IMR-90 (cell line): ENCODE results near the gene IQSEC3. TPM values are rescaled to one million over a fixed set of nuclear protein-coding genes. Genes with fewer than 3 reads are reported as not detected.

Source experiments
- ATAC-seq: fragments of 200-7000 bp; cut with Tn5 transposase; 2 replicates; pipeline ENCODE4 v1.9.1; 2020; ENCODE audit warnings: low read depth, mild to moderate bottlenecking, moderate library complexity
- BruUV-seq: library from RNA; stranded (reverse); fragments of 400-500 nt; replicated peaks from 2 replicates; lab custom pipeline; 2021; lab: Mats Ljungman, UMichigan
- CTCF ChIA-PET: fragments of 300-600 bp; formaldehyde crosslinking; extraction: SDS; loops from one replicate; lab custom pipeline; 2021; ENCODE audit warnings: antibody characterized with exemption; lab: Yijun Ruan, JAX
- POLR2A ChIA-PET: fragments of 300-600 bp; sonication (Branson Sonifier 250); formaldehyde crosslinking; loops from one replicate; lab custom pipeline; 2022; ENCODE audit warnings: antibody characterized with exemption; ENCODE audit not compliant: unreplicated experiment; lab: Charles Lee
- DNase-seq: peaks from one replicate; pipeline ENCODE4 v3.0.0; 2013
- H2AFZ ChIP-seq: replicated peaks from 2 replicates; pipeline ENCODE3; 2013; ENCODE audit warnings: low read length, mild to moderate bottlenecking; ENCODE audit not compliant: poor library complexity
- H2AK5ac ChIP-seq: 2 replicates; pipeline ENCODE4 v1.6.1; 2013; ENCODE audit warnings: low read depth, low read length, inconsistent platforms
- H2AK9ac ChIP-seq: replicated peaks from 2 replicates; pipeline ENCODE3; 2013; ENCODE audit warnings: mild to moderate bottlenecking, low read depth, low read length, moderate library complexity; ENCODE audit not compliant: poor library complexity
- H2BK120ac ChIP-seq: 2 replicates; pipeline ENCODE4 v1.6.1; 2013; ENCODE audit warnings: low read depth, low read length, inconsistent platforms
- H2BK15ac ChIP-seq: 3 replicates; pipeline ENCODE4 v1.6.1; 2013; ENCODE audit warnings: low read depth, low read length, inconsistent platforms
- H2BK20ac ChIP-seq: 2 replicates; pipeline ENCODE4 v1.6.1; 2013; ENCODE audit warnings: low read depth, mild to moderate bottlenecking, inconsistent platforms, low read length, moderate library complexity
- H2BK5ac ChIP-seq: 2 replicates; pipeline ENCODE4 v1.6.1; 2013; ENCODE audit warnings: mild to moderate bottlenecking, low read depth, low read length, inconsistent platforms; ENCODE audit not compliant: poor library complexity, severe bottlenecking
- H3K14ac ChIP-seq: replicated peaks from 2 replicates; pipeline ENCODE4 v1.6.1; 2013; ENCODE audit warnings: low read depth, low read length, inconsistent platforms
- H3K18ac ChIP-seq: 2 replicates; pipeline ENCODE4 v1.6.1; 2013; ENCODE audit warnings: low read depth, low read length, control low read depth
- H3K23ac ChIP-seq: 2 replicates; pipeline ENCODE4 v1.6.1; 2013; ENCODE audit warnings: low read depth, low read length, inconsistent platforms
- H3K27ac ChIP-seq: 2 replicates; pipeline ENCODE4 v1.5.1; 2013; ENCODE audit warnings: mild to moderate bottlenecking, control low read depth, low read length; ENCODE audit not compliant: insufficient read depth
- H3K27me3 ChIP-seq: 2 replicates; pipeline ENCODE4 v1.6.1; 2013; ENCODE audit warnings: low read length; ENCODE audit not compliant: control insufficient read depth, insufficient read depth
- H3K36me3 ChIP-seq: 2 replicates; pipeline ENCODE4 v1.6.1; 2013; ENCODE audit warnings: low read length, mixed read lengths; ENCODE audit not compliant: control insufficient read depth, insufficient read depth
- H3K4ac ChIP-seq: 2 replicates; pipeline ENCODE4 v1.6.1; 2013; ENCODE audit warnings: low read depth, low read length, inconsistent platforms
- H3K4me1 ChIP-seq: 2 replicates; pipeline ENCODE4 v1.6.1; 2013; ENCODE audit warnings: low read length, mixed read lengths; ENCODE audit not compliant: control insufficient read depth, insufficient read depth
- H3K4me2 ChIP-seq: 2 replicates; pipeline ENCODE4 v1.6.1; 2013; ENCODE audit warnings: low read depth, mild to moderate bottlenecking, control low read depth, low read length, moderate library complexity
- H3K4me3 ChIP-seq: 2 replicates; pipeline ENCODE4 v1.5.1; 2013; ENCODE audit warnings: low read depth, mild to moderate bottlenecking, control low read depth, low read length, moderate library complexity; ENCODE audit not compliant: insufficient read depth
- H3K56ac ChIP-seq: 2 replicates; pipeline ENCODE4 v1.6.1; 2013; ENCODE audit warnings: low read length, inconsistent platforms; ENCODE audit not compliant: insufficient read depth; ENCODE audit errors: extremely low read depth
- H3K79me1 ChIP-seq, 2 experiments: 2 replicates each; pipeline ENCODE4 v1.6.1; 2013; ENCODE audit warnings: low read length in 2 of 2, inconsistent platforms in 1 of 2, low read depth in 1 of 2
- H3K9ac ChIP-seq: 2 replicates; pipeline ENCODE4 v1.6.1; 2013; ENCODE audit warnings: low read depth, low read length, control low read depth
- H3K9me1 ChIP-seq: 2 replicates; pipeline ENCODE4 v1.6.1; 2013; ENCODE audit warnings: low read length, inconsistent platforms; ENCODE audit not compliant: insufficient read depth
- H3K9me3 ChIP-seq: 2 replicates; pipeline ENCODE4 v1.6.1; 2013; ENCODE audit warnings: low read length; ENCODE audit not compliant: control insufficient read depth, insufficient read depth
- H4K20me1 ChIP-seq: 2 replicates; pipeline ENCODE4 v1.6.1; 2013; ENCODE audit warnings: low read length, inconsistent platforms; ENCODE audit not compliant: insufficient read depth
- H4K5ac ChIP-seq: 2 replicates; pipeline ENCODE4 v1.6.1; 2013; ENCODE audit warnings: mild to moderate bottlenecking, low read depth, low read length, control low read depth
- H4K8ac ChIP-seq, 2 experiments: 2 replicates each; pipeline ENCODE4 v1.6.1; 2013; ENCODE audit warnings: low read depth in 2 of 2, low read length in 2 of 2, control low read depth in 1 of 2, inconsistent platforms in 1 of 2
- H4K91ac ChIP-seq: 2 replicates; pipeline ENCODE4 v1.6.1; 2013; ENCODE audit warnings: low read depth, low read length, inconsistent platforms; ENCODE audit not compliant: insufficient read depth
- BHLHE40 ChIP-seq: fragments of 150-350 bp; IDR thresholded peaks from 2 replicates; pipeline ENCODE4 v1.6.1; 2016; ENCODE audit warnings: mild to moderate bottlenecking, low read depth, low read length
- CEBPB ChIP-seq: IDR thresholded peaks from 2 replicates; pipeline ENCODE4 v1.6.1; 2012; ENCODE audit warnings: low read depth, low read length, improper control_type of control experiment
- CHD1 ChIP-seq: IDR thresholded peaks from 2 replicates; pipeline ENCODE4 v1.6.1; 2012; ENCODE audit warnings: low read depth, low read length, improper control_type of control experiment
- ELK1 ChIP-seq: fragments of 150-350 bp; IDR thresholded peaks from 2 replicates; pipeline ENCODE4 v1.6.1; 2016; ENCODE audit warnings: low read depth, mild to moderate bottlenecking, low read length, moderate library complexity, borderline replicate concordance
- FOS ChIP-seq: fragments of 150-350 bp; IDR thresholded peaks from 2 replicates; pipeline ENCODE4 v1.6.1; 2016; ENCODE audit warnings: low read depth, low read length
- MAZ ChIP-seq: IDR thresholded peaks from 2 replicates; pipeline ENCODE4 v1.6.1; 2012; ENCODE audit warnings: low read depth, mild to moderate bottlenecking, low read length, improper control_type of control experiment, moderate library complexity, borderline replicate concordance
- MXI1 ChIP-seq: IDR thresholded peaks from 2 replicates; pipeline ENCODE4 v1.6.1; 2012; ENCODE audit warnings: low read depth, mild to moderate bottlenecking, low read length, moderate library complexity, borderline replicate concordance
- NFE2L2 ChIP-seq: fragments of 150-350 bp; IDR thresholded peaks from 2 replicates; pipeline ENCODE4 v1.6.1; 2016; ENCODE audit warnings: low read depth, mild to moderate bottlenecking, low read length
- POLR2A ChIP-seq: IDR thresholded peaks from 2 replicates; pipeline ENCODE4 v1.6.1; 2012; ENCODE audit warnings: mild to moderate bottlenecking, low read depth, low read length
- RCOR1 ChIP-seq: IDR thresholded peaks from 2 replicates; pipeline ENCODE4 v1.6.1; 2012; ENCODE audit warnings: mild to moderate bottlenecking, low read length, improper control_type of control experiment; ENCODE audit not compliant: insufficient replicate concordance
- RFX5 ChIP-seq: IDR thresholded peaks from 2 replicates; pipeline ENCODE4 v1.8.0; 2012; ENCODE audit warnings: low read depth, mild to moderate bottlenecking, low read length, moderate library complexity
- SMC3 ChIP-seq: fragments of 150-350 bp; IDR thresholded peaks from 2 replicates; pipeline ENCODE4 v1.6.1; 2016; ENCODE audit warnings: low read depth, mild to moderate bottlenecking, antibody characterized with exemption, low read length, moderate library complexity
- WGBS, 2 experiments: methylation state at CpG; one replicate each; pipeline versions ENCODE4 v1.1.5 to v1.1.7; 2013; ENCODE audit warnings: missing lambda C conversion rate in 2 of 2; ENCODE audit not compliant: insufficient read length in 1 of 2; ENCODE audit errors: extremely low coverage in 2 of 2; 5-methylcytosine and 5-hydroxymethylcytosine counted together
- dilution Hi-C: fragments of 300-500 bp; cut with HindIII; formaldehyde crosslinking; loops from one replicate; pipeline ENCODE4 v1.14.3; 2018; ENCODE audit warnings: low sequenced_read_pairs; ENCODE audit not compliant: unreplicated experiment
- in situ Hi-C: fragments of 300-500 bp; cut with MboI; formaldehyde crosslinking; loops from 3 replicates; pipeline ENCODE4 v1.14.3; 2019; ENCODE audit warnings: low sequenced_read_pairs, inconsistent platforms, mixed read lengths
- intact Hi-C: fragments of 100-400 bp; cut with micrococcal nuclease; formaldehyde crosslinking; loops from 2 replicates; pipeline ENCODE4 v1.10.0; 2022
- polyA plus RNA-seq, 3 experiments: library from polyadenylated mRNA; depleted of rRNA; stranded (reverse); fragments of >200 nt; gene quantifications; 2 replicates each; pipeline ENCODE4 v1.2.3, GENCODE V29; 2012; ENCODE audit warnings: low replicate concordance in 1 of 3
- total RNA-seq: library from RNA; depleted of rRNA; stranded (reverse); fragments of >200 nt; gene quantifications from 2 replicates; pipeline ENCODE4 v1.2.3, GENCODE V29; 2012

IQSEC3 gene
- total and polyA plus RNA-seq, 2 of the 4 experiments (the other 2 are of a cell fraction) = 0.10 TPM; not detected in 1

DNA sequence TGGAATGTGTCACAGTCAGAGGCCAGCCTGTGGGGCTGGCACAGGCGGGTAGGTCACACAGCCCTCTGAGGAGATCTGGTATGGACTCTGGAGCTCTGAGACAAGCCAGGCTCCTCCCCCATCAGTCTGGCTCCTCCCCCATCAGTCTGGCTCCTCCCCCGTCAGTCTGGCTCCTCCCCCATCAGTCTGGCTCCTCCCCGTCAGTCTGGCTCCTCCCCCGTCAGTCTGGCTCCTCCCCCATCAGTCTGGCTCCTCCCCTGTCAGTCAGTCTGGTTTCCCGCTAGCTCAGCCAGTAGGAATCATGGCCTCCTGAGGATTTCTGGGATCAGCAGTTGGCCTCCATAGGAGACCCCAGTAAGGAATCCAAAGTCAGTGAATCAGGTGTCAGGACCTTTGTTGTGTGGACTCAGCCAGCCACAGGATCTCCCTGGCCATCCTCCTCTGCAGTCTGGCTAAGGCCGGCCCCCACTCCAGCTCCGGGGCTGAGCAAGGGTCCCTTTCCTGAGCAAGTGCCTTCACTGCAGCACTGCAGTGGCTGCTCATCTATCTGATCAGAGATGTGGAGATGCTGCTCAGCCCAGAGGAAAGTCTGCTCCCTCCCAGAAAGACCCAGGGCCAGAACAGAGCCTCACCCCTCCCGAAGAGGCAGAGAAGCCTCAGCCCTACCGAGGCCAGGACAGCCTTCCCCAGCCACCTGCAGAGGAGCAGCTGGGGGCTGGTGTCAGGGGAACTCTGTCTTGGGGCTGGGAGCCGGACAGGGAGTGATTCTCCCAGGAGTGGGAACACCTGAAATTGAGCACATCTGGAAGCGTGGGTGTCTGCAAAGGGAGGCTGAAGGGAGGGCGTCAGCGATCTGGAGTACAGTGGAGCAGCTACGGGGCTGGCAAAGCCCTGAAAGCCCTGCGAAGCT is 35.7 kb downstream of the IQSEC3 start:
- DNase-seq = no peak
- TF ChIP-seq FOS (no peak), POLR2A (no peak), MAZ (no peak), CEBPB (no peak), RCOR1 (no peak), ELK1 (no peak), CHD1 (no peak), BHLHE40 (no peak), SMC3 (no peak), RFX5 (no peak), NFE2L2 (no peak), MXI1 (no peak)

More for the DNA sequence above, 35.7 kb downstream of the IQSEC3 start:
- no peak overlapping the region for H3K56ac ChIP-seq
- no peaks in the 10 kb centered on the region for H3K79me1 ChIP-seq
- no peak overlapping the region for H2AK9ac ChIP-seq
- no peak overlapping the region for H2BK5ac ChIP-seq
- no peaks in the 10 kb centered on the region for H4K20me1 ChIP-seq
- H4K8ac ChIP-seq = no peak overlapping the region
- POLR2A ChIA-PET = no interaction called here
- H4K5ac ChIP-seq = no peak overlapping the region
- H2AK5ac ChIP-seq = no peak overlapping the region
- H3K4ac ChIP-seq = no peak overlapping the region
- H2BK20ac ChIP-seq = no peak overlapping the region
- intact Hi-C loops = no loop called here
- dilution Hi-C loops = no loop called here
- H2AFZ ChIP-seq = no peak overlapping the region
- H3K4me3 ChIP-seq = no peak overlapping the region
- no peak for ATAC-seq
- no peak overlapping the region for H3K18ac ChIP-seq
- no peak overlapping the region for H3K14ac ChIP-seq
- no peaks in the 10 kb centered on the region for H3K9me1 ChIP-seq
- H3K9me3 ChIP-seq = no peaks in the 10 kb centered on the region
- 77% methylated on average over 4 of the region's 15 CpGs; no CpG with 5 or more reads in 1 of the 2 experiments for WGBS, 2 experiments
- CTCF ChIA-PET = no interaction called here
- H3K27ac ChIP-seq = no peak overlapping the region
- H2BK120ac ChIP-seq = no peak overlapping the region
- H4K91ac ChIP-seq = no peak overlapping the region
- H3K4me1 ChIP-seq = peaks cover 10% of the 10 kb centered on the region
- H2BK15ac ChIP-seq = no peak overlapping the region
- H3K9ac ChIP-seq = no peak overlapping the region
- no peak overlapping the region for H3K23ac ChIP-seq
- peaks cover 22% of the 10 kb centered on the region for H3K27me3 ChIP-seq
- H3K36me3 ChIP-seq = no peaks in the 10 kb centered on the region
- no peak overlapping the region for H3K4me2 ChIP-seq
- no TSS peak for BruUV-seq
- in situ Hi-C loops = no loop called here
